Measurements from ENCODE around the gene MAGI1.
"Not testable (repeated sequence)": the region's sequence is repeated elsewhere in the genome, so short reads cannot be mapped to it uniquely, and the experiment has no call there.

GRCh38 chr3:65565744-65566143, 473.0 kb downstream of the MAGI1 start:
- not testable (repeated sequence) for TF ChIP-seq CTCF (IDR thresholded peaks at IDR 0.05 in 8 of 11, conservative IDR thresholded peaks at IDR 0.05 in 3 of 11); POLR2AphosphoS5 (IDR thresholded peaks at IDR 0.05); POLR2A (IDR thresholded peaks at IDR 0.05)
